B cell (primary cell): ENCODE data around the gene SOX6.

ENCODE experiments used
- EZH2 ChIP-seq: IDR thresholded peaks from 2 replicates; pipeline ENCODE4 v1.6.1; 2012; ENCODE audit warnings: borderline replicate concordance, low read depth, mild to moderate bottlenecking, moderate library complexity, low read length; ENCODE audit not compliant: insufficient read depth, poor library complexity, severe bottlenecking
- TF ChIP-seq, protein P1 (sequence below): fragments of 200-600 bp; IDR thresholded peaks from one replicate; pipeline ENCODE4 v1.8.0; 2022; ENCODE audit warnings: antibody characterized with exemption, mild to moderate bottlenecking

GRCh38 chr11:15918212-15918611 is 438.1 kb downstream of the SOX6 start:
- TF ChIP-seq, protein P1, sequence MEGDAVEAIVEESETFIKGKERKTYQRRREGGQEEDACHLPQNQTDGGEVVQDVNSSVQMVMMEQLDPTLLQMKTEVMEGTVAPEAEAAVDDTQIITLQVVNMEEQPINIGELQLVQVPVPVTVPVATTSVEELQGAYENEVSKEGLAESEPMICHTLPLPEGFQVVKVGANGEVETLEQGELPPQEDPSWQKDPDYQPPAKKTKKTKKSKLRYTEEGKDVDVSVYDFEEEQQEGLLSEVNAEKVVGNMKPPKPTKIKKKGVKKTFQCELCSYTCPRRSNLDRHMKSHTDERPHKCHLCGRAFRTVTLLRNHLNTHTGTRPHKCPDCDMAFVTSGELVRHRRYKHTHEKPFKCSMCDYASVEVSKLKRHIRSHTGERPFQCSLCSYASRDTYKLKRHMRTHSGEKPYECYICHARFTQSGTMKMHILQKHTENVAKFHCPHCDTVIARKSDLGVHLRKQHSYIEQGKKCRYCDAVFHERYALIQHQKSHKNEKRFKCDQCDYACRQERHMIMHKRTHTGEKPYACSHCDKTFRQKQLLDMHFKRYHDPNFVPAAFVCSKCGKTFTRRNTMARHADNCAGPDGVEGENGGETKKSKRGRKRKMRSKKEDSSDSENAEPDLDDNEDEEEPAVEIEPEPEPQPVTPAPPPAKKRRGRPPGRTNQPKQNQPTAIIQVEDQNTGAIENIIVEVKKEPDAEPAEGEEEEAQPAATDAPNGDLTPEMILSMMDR: no peak
- TF ChIP-seq EZH2: no peak
